ENCODE data around the gene STAU1.

- TF ChIP-seq CTCF (conservative IDR thresholded peaks at IDR 0.05 in 1 of 2, IDR thresholded peaks at IDR 0.05 in 1 of 2; ENCODE audit: low read depth in 1 of 2, low read length in 2 of 2) (no peak), EZH2 (IDR thresholded peaks at IDR 0.05; ENCODE audit: low read length, missing control alignments) (no peak)
These were observed 32.0 kb upstream of the STAU1 start for GRCh38 chr20:49219924-49220831.

Measured in fibroblast of lung (primary cell).